GM13977 (cell line): ENCODE data around the gene LMOD2.

Experiments
- DNase-seq: peaks from one replicate; pipeline ENCODE4 v3.0.0; 2012; ENCODE audit warnings: low spot score
- CTCF ChIP-seq: IDR thresholded peaks from 2 replicates; pipeline ENCODE4 v1.5.1; 2012; ENCODE audit warnings: mild to moderate bottlenecking, control low read depth; ENCODE audit not compliant: insufficient read depth; ENCODE audit errors: extremely low read depth, missing control alignments
- in situ Hi-C: fragments of 300-500 bp; cut with MboI; formaldehyde crosslinking; loops from one replicate; pipeline ENCODE4 v1.12.0; 2022; ENCODE audit warnings: low sequenced_read_pairs, low pct_unique_long_range_greater_than_20kb, mixed read lengths, inconsistent platforms; ENCODE audit not compliant: unreplicated experiment

Gene LMOD2

GRCh38 chr7:123655614-123656013 is at the start of gene LMOD2:
LMOD2 (plus strand) TSS chr7:123655866; CDS start chr7:123655964, 98 bp downstream.
- no peak for DNase-seq
- in situ Hi-C loops, result no loop called here
- no peak for TF ChIP-seq CTCF

GRCh38 chr7:123607423-123607975 is 48.2 kb upstream of the LMOD2 start:
- no peak for DNase-seq
- in situ Hi-C loops, result no loop called here
- no peak for TF ChIP-seq CTCF

- in situ Hi-C loops, result no loop called here
- DNase-seq, result no peak
- TF ChIP-seq CTCF, result no peak
Observed at GRCh38 chr7:123608991-123609882, 46.4 kb upstream of the LMOD2 start.

GRCh38 chr7:123609883-123610239 is 45.8 kb upstream of the LMOD2 start:
- in situ Hi-C loops, result no loop called here
- DNase-seq, result no peak
- TF ChIP-seq CTCF, result no peak

GRCh38 chr7:123612024-123612423 is 43.6 kb upstream of the LMOD2 start:
- no peak for DNase-seq
- in situ Hi-C loops, result no loop called here
- TF ChIP-seq CTCF, result no peak

- no peak for TF ChIP-seq CTCF
- no peak for DNase-seq
- in situ Hi-C loops, result no loop called here
Observed at GRCh38 chr7:123615344-123615743, 40.3 kb upstream of the LMOD2 start.
